GM18517 (cell line): Measurements from ENCODE around the gene KAT5.
"Not testable (repeated sequence)": the region's sequence is repeated elsewhere in the genome, so short reads cannot be mapped to it uniquely, and the experiment has no call there.

Experiments used
- ATAC-seq: cut with Tn5 transposase; IDR thresholded peaks from one replicate; pipeline ENCODE4 v1.9.1; 2021; ENCODE audit warnings: mild to moderate bottlenecking, moderate library complexity; ENCODE audit not compliant: unreplicated experiment

The KAT5 gene

DNA sequence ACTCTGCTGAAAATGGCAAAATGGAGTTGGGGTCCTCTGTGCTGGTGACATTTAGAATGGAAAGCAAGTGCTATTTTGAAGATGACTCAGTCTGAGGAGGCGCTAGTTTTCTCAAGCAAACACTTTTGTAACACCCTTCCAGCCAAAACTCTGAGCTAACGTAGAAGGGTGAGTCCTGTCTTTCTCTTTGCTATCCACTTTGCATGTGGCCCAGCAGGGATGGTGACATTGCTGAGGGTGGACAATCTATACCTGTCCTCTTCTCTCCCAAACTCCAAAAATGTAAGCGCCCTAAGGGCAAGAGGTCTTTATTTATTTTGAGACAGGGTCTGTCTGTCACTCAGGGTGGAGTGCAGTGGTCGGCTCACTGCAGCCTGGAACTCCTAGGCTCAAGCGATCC, 3.6 kb upstream of the KAT5 start:
- no peak for ATAC-seq

DNA sequence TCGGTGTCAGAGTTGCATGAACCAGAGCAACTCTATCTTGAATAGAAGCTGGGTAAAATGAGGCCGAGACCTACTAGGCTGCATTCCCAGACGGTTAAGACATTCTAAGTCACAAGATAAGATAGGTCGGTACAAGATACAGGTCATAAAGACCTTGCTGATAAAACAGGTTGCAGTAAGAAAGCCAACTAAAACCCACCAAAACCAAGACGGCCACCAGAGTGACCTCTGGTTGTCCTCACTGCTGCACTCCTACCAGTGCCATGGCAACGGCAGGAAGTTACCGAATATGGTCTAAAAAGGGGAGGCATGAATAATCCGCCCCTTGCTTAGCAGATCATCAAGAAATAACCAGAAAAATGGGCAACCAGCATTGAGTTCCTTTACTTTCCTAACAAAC, 2.4 kb upstream of the KAT5 start:
- no peak for ATAC-seq

- ATAC-seq: no peak
Measured at GRCh38 chr11:65710421-65710820, 1.6 kb upstream of the KAT5 start.

DNA sequence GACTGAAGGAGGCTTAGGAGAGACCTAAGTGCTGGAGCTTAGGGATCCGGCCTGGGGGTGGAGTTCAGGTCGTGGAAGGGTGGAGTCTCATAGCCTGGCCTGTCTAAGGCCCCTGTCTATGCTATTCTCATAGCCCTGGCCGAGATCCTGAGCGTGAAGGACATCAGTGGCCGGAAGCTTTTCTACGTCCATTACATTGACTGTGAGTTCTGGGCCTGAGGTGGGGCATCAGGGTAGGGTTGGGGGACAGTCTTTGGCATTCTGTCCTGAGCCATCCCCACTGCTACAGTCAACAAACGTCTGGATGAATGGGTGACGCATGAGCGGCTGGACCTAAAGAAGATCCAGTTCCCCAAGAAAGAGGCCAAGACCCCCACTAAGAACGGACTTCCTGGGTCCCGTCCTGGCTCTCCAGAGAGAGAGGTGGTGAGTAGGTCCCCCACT, 603 bp downstream of the KAT5 start:
- ATAC-seq: peak; percentile 32

- no peak for ATAC-seq
Measured at GRCh38 chr11:65713212-65713969, 1.3 kb downstream of the KAT5 start.

DNA sequence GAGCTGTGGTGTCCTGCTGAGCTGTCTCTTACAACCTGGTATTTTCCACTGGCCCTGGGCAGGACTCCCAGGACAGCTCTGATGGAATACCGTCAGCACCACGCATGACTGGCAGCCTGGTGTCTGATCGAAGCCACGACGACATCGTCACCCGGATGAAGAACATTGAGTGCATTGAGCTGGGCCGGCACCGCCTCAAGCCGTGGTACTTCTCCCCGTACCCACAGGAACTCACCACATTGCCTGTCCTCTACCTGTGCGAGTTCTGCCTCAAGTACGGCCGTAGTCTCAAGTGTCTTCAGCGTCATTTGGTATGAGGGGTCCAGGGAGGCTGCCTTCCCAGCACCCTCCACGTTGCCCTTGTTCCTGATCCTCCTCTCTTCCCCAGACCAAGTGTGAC, 2.4 kb downstream of the KAT5 start:
- ATAC-seq: no peak

GRCh38 chr11:65716302-65716701, 4.2 kb downstream of the KAT5 start:
- no peak for ATAC-seq

DNA sequence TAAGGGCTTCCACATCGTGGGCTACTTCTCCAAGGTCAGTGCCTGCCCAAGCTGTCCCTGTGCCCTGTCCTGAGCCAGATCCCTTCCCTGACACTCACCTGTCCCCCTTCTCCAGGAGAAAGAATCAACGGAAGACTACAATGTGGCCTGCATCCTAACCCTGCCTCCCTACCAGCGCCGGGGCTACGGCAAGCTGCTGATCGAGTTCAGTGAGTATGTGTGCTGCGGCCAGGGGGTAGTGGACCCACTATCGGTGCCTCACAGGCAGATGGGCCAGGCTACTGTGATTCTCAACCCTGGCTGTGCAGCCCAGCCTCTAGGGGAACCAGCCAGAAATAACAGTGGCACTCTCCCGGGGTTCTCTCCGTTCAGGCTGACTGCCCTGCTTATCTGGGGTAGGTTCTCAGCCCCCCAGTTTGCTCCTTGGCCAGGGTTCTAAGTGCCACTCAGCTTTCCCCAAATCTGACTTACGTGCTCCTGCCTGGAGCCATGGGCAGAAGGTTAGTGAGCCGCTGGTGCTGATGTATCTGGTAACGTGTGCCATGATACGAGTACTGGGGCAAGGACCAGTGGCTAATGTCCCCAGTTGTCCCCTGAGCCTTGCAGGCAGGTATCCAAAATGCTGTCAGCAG, 4.8 kb downstream of the KAT5 start:
- ATAC-seq: no peak

GRCh38 chr11:65717906-65718305, 5.9 kb downstream of the KAT5 start:
- ATAC-seq: no peak

DNA sequence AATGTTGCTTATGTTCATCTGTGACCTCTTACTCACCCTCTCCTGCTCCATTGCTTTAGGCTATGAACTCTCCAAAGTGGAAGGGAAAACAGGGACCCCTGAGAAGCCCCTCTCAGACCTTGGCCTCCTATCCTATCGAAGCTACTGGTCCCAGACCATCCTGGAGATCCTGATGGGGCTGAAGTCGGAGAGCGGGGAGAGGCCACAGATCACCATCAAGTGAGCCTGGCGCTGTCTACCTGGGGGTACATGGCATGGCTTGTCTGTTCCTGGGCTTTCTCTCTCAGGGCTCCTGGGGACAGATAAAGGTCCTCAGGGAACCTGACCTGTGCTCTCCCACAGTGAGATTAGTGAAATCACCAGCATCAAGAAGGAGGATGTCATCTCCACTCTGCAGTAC, 6.5 kb downstream of the KAT5 start:
- ATAC-seq: no peak

GRCh38 chr11:65718964-65719492, 7.0 kb downstream of the KAT5 start:
- ATAC-seq: no peak

DNA sequence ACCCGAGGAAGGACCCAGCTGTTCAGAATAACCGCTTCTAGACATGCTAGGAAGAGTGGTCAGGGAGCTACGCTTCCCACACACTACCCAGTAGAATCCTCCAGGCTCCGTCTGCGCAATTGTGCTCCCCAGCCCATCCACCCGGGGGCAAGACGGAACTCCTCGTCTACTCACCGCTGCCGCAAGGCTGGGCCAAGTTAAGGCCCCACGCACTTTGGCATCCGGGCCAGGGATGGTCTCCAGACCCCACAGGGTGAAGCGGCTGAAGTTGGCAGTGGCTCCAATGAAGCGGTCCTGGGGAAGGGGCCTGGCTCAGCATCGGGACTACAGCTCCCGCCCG, 7.8 kb downstream of the KAT5 start:
- no peak for ATAC-seq

GRCh38 chr11:65720211-65720934, 8.3 kb downstream of the KAT5 start, which contains the start of gene RNASEH2C:
TSS of gene RNASEH2C (minus strand) at chr11:65720798. CDS start at chr11:65720758, 40 bp downstream.
- ATAC-seq: peak; percentile 72

- no peak for ATAC-seq
Measured at GRCh38 chr11:65722261-65722660, 10.2 kb downstream of the KAT5 start.

- ATAC-seq: no peak
Measured at GRCh38 chr11:65726660-65727059, 14.6 kb downstream of the KAT5 start.

GRCh38 chr11:65727865-65728264, 15.8 kb downstream of the KAT5 start:
- no peak for ATAC-seq

- no peak for ATAC-seq
Measured at GRCh38 chr11:65730461-65730860, 18.4 kb downstream of the KAT5 start.

- not testable (repeated sequence) for ATAC-seq
Measured at GRCh38 chr11:65735111-65735510, 23.1 kb downstream of the KAT5 start.

- no peak for ATAC-seq
Measured at GRCh38 chr11:65736810-65737209, 24.8 kb downstream of the KAT5 start.

DNA sequence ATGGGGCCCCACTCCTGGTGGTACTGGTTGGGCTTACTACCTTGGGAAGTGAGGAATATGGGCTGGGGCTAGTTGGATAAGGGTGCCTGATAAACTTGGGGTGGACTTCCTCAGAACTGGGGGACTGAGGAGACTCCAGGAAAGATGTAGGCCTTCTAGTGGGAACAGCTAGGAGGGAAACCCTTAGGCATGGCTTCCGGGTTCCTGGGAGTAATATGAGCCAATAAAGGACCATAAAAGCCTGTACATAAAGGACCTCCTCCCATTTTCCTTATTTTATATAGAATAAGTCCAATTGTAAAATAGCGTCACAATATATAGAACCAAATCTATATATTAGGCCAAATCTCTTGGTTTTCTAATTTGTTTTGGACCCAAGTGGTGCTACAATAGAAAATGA, 27.0 kb downstream of the KAT5 start:
- no peak for ATAC-seq

DNA sequence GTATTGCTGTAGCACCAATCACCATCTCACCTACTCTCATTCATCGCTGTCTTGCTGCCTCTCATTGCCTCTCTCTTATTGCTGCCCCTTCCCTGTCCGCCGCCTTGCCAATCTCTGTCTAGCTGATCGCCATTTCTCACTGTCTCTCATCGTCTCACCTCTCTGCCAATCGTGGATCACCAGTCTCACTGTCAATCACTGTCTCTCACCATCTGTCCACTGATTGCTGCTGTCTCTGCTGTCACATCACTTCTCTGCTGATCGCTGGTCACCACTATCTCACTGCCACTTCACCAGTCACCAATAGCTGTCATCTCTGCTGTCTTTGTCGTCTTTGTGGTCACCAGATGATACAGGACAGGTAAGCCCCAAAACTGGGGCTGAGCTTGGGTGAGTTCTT, 29.1 kb downstream of the KAT5 start:
- no peak for ATAC-seq

DNA sequence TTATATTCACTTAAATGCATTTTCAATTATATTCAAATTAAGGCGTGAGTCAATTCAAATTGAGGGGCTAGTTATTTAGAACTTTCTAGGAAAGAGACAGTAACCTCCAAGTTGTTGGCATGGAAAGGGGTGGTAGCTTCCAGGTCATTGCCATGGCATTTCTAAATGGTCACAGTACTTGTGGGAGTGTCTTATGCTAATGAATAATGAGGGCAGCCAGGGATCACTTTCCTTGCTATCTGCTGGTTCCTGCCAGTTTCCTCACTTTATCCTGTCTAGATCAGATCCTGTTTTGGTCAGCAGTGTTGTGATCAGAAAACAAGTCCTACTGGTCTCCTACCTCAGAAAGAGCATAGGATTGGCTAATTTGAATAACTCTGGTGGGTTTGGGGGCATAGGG, 30.3 kb downstream of the KAT5 start:
- no peak for ATAC-seq
